Neural crest cell (in vitro differentiated cells): Measurements from ENCODE around the gene PHKA1. TPM values are rescaled to one million over a fixed set of nuclear protein-coding genes. Genes with fewer than 3 reads are reported as not detected.
A peak's percentile ranks its signal among the peaks of the same experiment; 100 is the strongest.

ENCODE experiments used
- DNase-seq: peaks from one replicate; pipeline ENCODE4 v3.0.0; 2021; ENCODE audit warnings: low read depth, mixed read lengths, low spot score
- H3K27ac Mint-ChIP-seq: one replicate; pipeline ENCODE4 v1.8.0; 2021; ENCODE audit warnings: mild to moderate bottlenecking, mixed read lengths; ENCODE audit not compliant: unreplicated experiment
- H3K27me3 Mint-ChIP-seq: 2 replicates; pipeline ENCODE4 v1.8.0; 2021; ENCODE audit warnings: low read depth, mild to moderate bottlenecking, mixed read lengths
- H3K36me3 Mint-ChIP-seq: 2 replicates; pipeline ENCODE4 v1.8.0; 2021; ENCODE audit warnings: low read depth, mild to moderate bottlenecking, mixed read lengths
- H3K4me1 Mint-ChIP-seq: 2 replicates; pipeline ENCODE4 v1.8.0; 2021; ENCODE audit warnings: mixed read lengths
- H3K4me3 Mint-ChIP-seq: one replicate; pipeline ENCODE4 v1.8.0; 2021; ENCODE audit warnings: mild to moderate bottlenecking, mixed read lengths
- H3K9me3 Mint-ChIP-seq: 2 replicates; pipeline ENCODE4 v1.8.0; 2021; ENCODE audit warnings: mixed read lengths
- total RNA-seq: library from RNA; stranded (reverse); gene quantifications from 2 replicates; pipeline ENCODE4 v1.2.1, GENCODE V29; 2021
- TF ChIP-seq, protein P1 (sequence below): fragments of 200-600 bp; sonication (generic); conservative IDR thresholded peaks from 2 replicates; pipeline ENCODE4 v1.5.0; 2021; ENCODE audit warnings: antibody characterized with exemption, mild to moderate bottlenecking

The PHKA1 gene
- total RNA-seq, 1 donor from 2014 or later, result 10.2 TPM

DNA sequence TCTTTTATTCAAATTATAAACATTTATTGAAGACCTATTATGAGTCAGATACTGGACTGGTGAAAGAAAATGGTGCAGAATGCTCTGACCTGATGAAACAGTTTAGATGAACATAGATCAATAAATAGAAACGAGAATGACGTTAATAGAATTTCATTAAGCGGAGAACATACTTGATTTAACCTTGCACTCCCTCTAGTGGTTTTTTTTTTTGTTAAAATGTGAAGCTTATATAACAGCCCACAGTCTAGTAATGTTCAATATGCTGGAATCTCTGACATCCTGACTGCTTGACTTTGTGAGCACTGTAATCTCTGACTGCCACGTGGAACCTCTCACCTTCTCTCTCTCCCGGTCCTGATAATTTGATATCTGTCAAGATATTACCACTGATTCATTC lies 173.8 kb downstream of the PHKA1 start:
- Mint-ChIP-seq H3K36me3 (no peaks in the 10 kb centered on the region), H3K9me3 (peaks cover 5% of the 10 kb centered on the region)

DNA sequence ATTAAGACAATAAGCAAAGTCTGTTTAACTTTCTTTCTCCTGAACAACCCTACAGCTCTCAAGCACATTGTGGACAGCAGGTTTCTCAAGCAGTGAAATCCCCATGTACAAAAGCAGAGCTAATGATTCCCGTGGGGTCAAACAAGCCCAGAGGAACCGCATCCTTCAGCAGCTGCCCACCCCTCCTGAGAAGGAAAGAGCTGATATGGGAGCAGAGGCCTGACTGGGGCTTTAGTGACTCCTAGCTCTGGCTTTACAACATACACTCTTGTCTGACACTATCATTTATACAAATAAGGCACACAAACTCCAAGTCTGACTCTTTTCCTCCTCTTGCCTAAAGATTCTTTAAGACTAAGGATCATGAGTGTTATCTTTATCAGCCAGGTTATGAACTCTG lies 174.3 kb downstream of the PHKA1 start:
- Mint-ChIP-seq H3K9me3 (peaks cover 3% of the 10 kb centered on the region), H3K36me3 (no peaks in the 10 kb centered on the region), H3K4me1 (no peaks in the 10 kb centered on the region), H3K27ac (no peak overlapping the region), H3K27me3 (no peaks in the 10 kb centered on the region), H3K4me3 (no peak overlapping the region)
- no peak for DNase-seq
- TF ChIP-seq, protein P1, sequence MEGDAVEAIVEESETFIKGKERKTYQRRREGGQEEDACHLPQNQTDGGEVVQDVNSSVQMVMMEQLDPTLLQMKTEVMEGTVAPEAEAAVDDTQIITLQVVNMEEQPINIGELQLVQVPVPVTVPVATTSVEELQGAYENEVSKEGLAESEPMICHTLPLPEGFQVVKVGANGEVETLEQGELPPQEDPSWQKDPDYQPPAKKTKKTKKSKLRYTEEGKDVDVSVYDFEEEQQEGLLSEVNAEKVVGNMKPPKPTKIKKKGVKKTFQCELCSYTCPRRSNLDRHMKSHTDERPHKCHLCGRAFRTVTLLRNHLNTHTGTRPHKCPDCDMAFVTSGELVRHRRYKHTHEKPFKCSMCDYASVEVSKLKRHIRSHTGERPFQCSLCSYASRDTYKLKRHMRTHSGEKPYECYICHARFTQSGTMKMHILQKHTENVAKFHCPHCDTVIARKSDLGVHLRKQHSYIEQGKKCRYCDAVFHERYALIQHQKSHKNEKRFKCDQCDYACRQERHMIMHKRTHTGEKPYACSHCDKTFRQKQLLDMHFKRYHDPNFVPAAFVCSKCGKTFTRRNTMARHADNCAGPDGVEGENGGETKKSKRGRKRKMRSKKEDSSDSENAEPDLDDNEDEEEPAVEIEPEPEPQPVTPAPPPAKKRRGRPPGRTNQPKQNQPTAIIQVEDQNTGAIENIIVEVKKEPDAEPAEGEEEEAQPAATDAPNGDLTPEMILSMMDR, result no peak

More for the DNA sequence above, 173.8 kb downstream of the PHKA1 start:
- Mint-ChIP-seq H3K4me1 (no peaks in the 10 kb centered on the region), H3K27me3 (no peaks in the 10 kb centered on the region), H3K27ac (no peak overlapping the region), H3K4me3 (no peak overlapping the region)
- TF ChIP-seq, protein P1, result peak; percentile 57
- no peak for DNase-seq

DNA sequence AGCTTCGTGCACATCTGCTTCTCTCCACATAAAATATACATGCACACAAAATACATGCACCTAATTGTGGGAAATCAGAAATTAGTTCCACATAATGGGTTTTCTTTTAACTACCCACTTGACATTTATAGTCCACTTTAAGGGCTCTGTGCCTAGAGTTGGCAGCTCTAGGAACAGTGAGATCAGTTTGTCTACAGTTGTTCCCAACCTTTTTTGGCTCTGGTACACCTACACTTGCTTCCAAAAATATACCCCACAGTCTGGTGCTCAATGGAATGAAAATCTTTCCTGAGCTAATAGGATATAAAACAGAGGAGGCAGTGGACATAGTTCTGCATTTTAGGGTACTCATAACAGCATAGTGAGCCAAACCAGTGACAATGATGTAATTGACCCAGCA lies 177.6 kb downstream of the PHKA1 start:
- Mint-ChIP-seq H3K27ac (no peak overlapping the region), H3K4me1 (no peaks in the 10 kb centered on the region), H3K27me3 (no peaks in the 10 kb centered on the region), H3K36me3 (no peaks in the 10 kb centered on the region), H3K9me3 (peaks cover 2% of the 10 kb centered on the region), H3K4me3 (no peak overlapping the region)
- no peak for DNase-seq
- TF ChIP-seq, protein P1, result no peak

DNA sequence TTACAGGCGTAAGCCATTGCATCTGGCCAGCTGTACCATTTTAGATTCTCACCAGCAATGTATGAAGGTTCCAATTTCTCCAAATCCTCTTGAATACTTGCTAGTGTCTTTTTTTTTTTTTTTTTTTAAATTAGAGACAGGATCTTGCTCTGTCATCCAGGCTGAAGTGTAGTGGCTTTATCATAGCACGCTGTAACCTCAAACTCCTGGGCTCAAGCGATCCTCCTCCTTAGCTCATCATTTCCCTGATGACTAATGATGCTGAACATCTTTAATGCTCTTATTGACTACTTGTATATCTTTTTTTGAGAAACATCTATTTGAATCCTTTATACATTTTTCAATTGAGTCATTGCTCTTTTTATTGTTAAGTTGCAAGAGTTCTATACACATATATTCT lies 181.7 kb downstream of the PHKA1 start:
- H3K4me3 Mint-ChIP-seq, result no peak overlapping the region

More for the DNA sequence above, 181.7 kb downstream of the PHKA1 start:
- H3K27ac Mint-ChIP-seq, result no peak overlapping the region
- peaks cover 8% of the 10 kb centered on the region for H3K36me3 Mint-ChIP-seq
- no peak for DNase-seq
- TF ChIP-seq, protein P1, result no peak
- no peaks in the 10 kb centered on the region for H3K27me3 Mint-ChIP-seq
- no peaks in the 10 kb centered on the region for H3K4me1 Mint-ChIP-seq
- H3K9me3 Mint-ChIP-seq, result peaks cover 11% of the 10 kb centered on the region

Other genes with a start within 250 kb of the PHKA1 start
- 31.0 and 34.4 TPM in 2 replicates for gene HDAC8, start 141.5 kb downstream of the PHKA1 start, total RNA-seq
- 2.6 and 3.1 TPM in 2 replicates for gene DMRTC1B, start 62.6 kb upstream of the PHKA1 start, total RNA-seq
- not detected in 2 replicates for gene FAM236B, start 68.4 kb upstream of the PHKA1 start, total RNA-seq
- not detected in 2 replicates for gene FAM236D, start 93.9 kb upstream of the PHKA1 start, total RNA-seq
- not detected in 2 replicates for gene FAM236C, start 198.3 kb upstream of the PHKA1 start, total RNA-seq
- gene FAM236A, start 223.9 kb upstream of the PHKA1 start, total RNA-seq, result not detected in 2 replicates
- gene DMRTC1, start 229.5 kb upstream of the PHKA1 start, total RNA-seq, result 0.56 and 1.2 TPM in 2 replicates